Astrocyte of the cerebellum (primary cell): ENCODE data around the gene PRELP.
"Not testable (repeated sequence)": the region's sequence is repeated elsewhere in the genome, so short reads cannot be mapped to it uniquely, and the experiment has no call there.

Source experiments
- DNase-seq: peaks from one replicate; pipeline ENCODE4 v3.0.0-alpha.2; 2011; ENCODE audit warnings: low read depth
- H3K4me3 ChIP-seq: 2 replicates; pipeline ENCODE4 v1.5.1; 2011; ENCODE audit warnings: mild to moderate bottlenecking, low read depth, low read length, moderate library complexity
- in situ Hi-C: cut with HindIII; loops from 2 replicates; pipeline ENCODE4 v1.10.0; 2017; ENCODE audit warnings: low sequenced_read_pairs
- TF ChIP-seq, protein P1 (sequence below): IDR thresholded peaks from 2 replicates; pipeline ENCODE4 v1.5.1; 2012; ENCODE audit warnings: low read length, low read depth, moderate library complexity, mild to moderate bottlenecking; ENCODE audit errors: missing control alignments

The PRELP gene

GRCh38 chr1:203512517-203512847, 36.9 kb downstream of the PRELP start:
- no peak overlapping the region for H3K4me3 ChIP-seq
- in situ Hi-C loops: loop anchor here (25.0 kb wide), 1 partner anchor 200 kb away; no protein-coding TSS in a partner anchor
- DNase-seq: no peak
- TF ChIP-seq, protein P1, sequence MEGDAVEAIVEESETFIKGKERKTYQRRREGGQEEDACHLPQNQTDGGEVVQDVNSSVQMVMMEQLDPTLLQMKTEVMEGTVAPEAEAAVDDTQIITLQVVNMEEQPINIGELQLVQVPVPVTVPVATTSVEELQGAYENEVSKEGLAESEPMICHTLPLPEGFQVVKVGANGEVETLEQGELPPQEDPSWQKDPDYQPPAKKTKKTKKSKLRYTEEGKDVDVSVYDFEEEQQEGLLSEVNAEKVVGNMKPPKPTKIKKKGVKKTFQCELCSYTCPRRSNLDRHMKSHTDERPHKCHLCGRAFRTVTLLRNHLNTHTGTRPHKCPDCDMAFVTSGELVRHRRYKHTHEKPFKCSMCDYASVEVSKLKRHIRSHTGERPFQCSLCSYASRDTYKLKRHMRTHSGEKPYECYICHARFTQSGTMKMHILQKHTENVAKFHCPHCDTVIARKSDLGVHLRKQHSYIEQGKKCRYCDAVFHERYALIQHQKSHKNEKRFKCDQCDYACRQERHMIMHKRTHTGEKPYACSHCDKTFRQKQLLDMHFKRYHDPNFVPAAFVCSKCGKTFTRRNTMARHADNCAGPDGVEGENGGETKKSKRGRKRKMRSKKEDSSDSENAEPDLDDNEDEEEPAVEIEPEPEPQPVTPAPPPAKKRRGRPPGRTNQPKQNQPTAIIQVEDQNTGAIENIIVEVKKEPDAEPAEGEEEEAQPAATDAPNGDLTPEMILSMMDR: no peak

GRCh38 chr1:203512848-203513584, 37.4 kb downstream of the PRELP start:
- DNase-seq: peak; percentile 79
- no peak overlapping the region for H3K4me3 ChIP-seq
- in situ Hi-C loops: loop anchor here (25.0 kb wide), 1 partner anchor 199 kb away; no protein-coding TSS in a partner anchor
- TF ChIP-seq, protein P1: no peak

GRCh38 chr1:203513585-203514031, 38.0 kb downstream of the PRELP start:
- H3K4me3 ChIP-seq: no peak overlapping the region
- DNase-seq: no peak
- in situ Hi-C loops: loop anchor here (25.0 kb wide), 1 partner anchor 199 kb away; no protein-coding TSS in a partner anchor
- TF ChIP-seq, protein P1: no peak

DNA sequence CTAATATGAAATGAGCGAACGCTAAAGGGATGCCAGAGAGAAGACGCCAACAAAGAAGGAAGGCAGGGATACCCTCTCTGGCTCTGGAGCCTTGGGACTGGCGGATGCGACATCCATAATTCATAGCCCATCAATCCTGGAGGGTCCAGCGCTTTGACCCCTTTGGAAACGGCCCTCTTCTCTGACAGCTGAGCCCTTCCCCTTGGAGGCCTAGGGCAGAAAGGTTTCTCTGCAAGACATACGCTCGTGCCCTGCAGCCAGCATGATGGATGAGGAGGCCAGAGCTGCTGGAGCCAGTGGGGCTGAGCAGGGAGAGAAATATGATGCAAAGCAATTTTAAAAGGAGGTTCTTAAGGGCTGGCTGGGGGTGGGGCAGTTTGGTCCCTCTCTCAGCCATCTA, 40.6 kb downstream of the PRELP start:
- H3K4me3 ChIP-seq: no peak overlapping the region
- no peak for DNase-seq
- in situ Hi-C loops: loop anchor here (25.0 kb wide), 1 partner anchor 196 kb away; no protein-coding TSS in a partner anchor
- TF ChIP-seq, protein P1: no peak

- DNase-seq: no peak
These were observed 41.3 kb downstream of the PRELP start for GRCh38 chr1:203516906-203517305.

GRCh38 chr1:203517426-203518110, 42.0 kb downstream of the PRELP start:
- TF ChIP-seq, protein P1: no peak
- no peak for DNase-seq
- in situ Hi-C loops: loop anchor here (25.0 kb wide), 1 partner anchor 195 kb away; no protein-coding TSS in a partner anchor
- H3K4me3 ChIP-seq: no peak overlapping the region

More at GRCh38 chr1:203516906-203517305, 41.3 kb downstream of the PRELP start:
- TF ChIP-seq, protein P1: no peak
- in situ Hi-C loops: loop anchor here (25.0 kb wide), 1 partner anchor 195 kb away; no protein-coding TSS in a partner anchor
- H3K4me3 ChIP-seq: no peak overlapping the region

GRCh38 chr1:203518139-203518538, 42.5 kb downstream of the PRELP start:
- in situ Hi-C loops: loop anchor here (25.0 kb wide), 1 partner anchor 194 kb away; no protein-coding TSS in a partner anchor
- H3K4me3 ChIP-seq, DNase-seq: not testable (repeated sequence)
